DMS114 treated with DMSO at 0.1 percent for 48 hours (cell line): ENCODE data around the gene ATRN.
"Not testable (repeated sequence)": the region's sequence is repeated elsewhere in the genome, so short reads cannot be mapped to it uniquely, and the experiment has no call there.

ENCODE experiments used
- DNase-seq: peaks from one replicate; lab custom pipeline; 2025; ENCODE audit not compliant: unreplicated experiment; lab: John Stamatoyannopoulos, UW

Gene ATRN

GRCh38 chr20:3465301-3465700 is 5.5 kb upstream of the ATRN start:
- DNase-seq = no peak

- DNase-seq = no peak
These were observed 601 bp upstream of the ATRN start for GRCh38 chr20:3470208-3470626.

- DNase-seq = no peak
These were observed 691 bp downstream of the ATRN start for GRCh38 chr20:3471397-3472021.

GRCh38 chr20:3472105-3472504 is 1.3 kb downstream of the ATRN start:
- DNase-seq = no peak

GRCh38 chr20:3473324-3473723 is 2.5 kb downstream of the ATRN start:
- no peak for DNase-seq

GRCh38 chr20:3473944-3474343 is 3.1 kb downstream of the ATRN start:
- DNase-seq = no peak

GRCh38 chr20:3477003-3477860 is 6.4 kb downstream of the ATRN start:
- not testable (repeated sequence) for DNase-seq

GRCh38 chr20:3477861-3478544 is 7.2 kb downstream of the ATRN start:
- no peak for DNase-seq

GRCh38 chr20:3479025-3479424 is 8.2 kb downstream of the ATRN start:
- no peak for DNase-seq

GRCh38 chr20:3479759-3480615 is 9.2 kb downstream of the ATRN start:
- DNase-seq = no peak

GRCh38 chr20:3483309-3483708 is 12.5 kb downstream of the ATRN start:
- no peak for DNase-seq

- no peak for DNase-seq
These were observed 13.0 kb downstream of the ATRN start for GRCh38 chr20:3483784-3484183.

GRCh38 chr20:3485913-3486312 is 15.1 kb downstream of the ATRN start:
- no peak for DNase-seq

- no peak for DNase-seq
These were observed 16.0 kb downstream of the ATRN start for GRCh38 chr20:3486850-3487249.

GRCh38 chr20:3492669-3493068 is 21.9 kb downstream of the ATRN start:
- no peak for DNase-seq

- no peak for DNase-seq
These were observed 23.4 kb downstream of the ATRN start for GRCh38 chr20:3494218-3494617.

- no peak for DNase-seq
These were observed 32.1 kb downstream of the ATRN start for GRCh38 chr20:3502878-3503277.

GRCh38 chr20:3505148-3505547 is 34.3 kb downstream of the ATRN start:
- no peak for DNase-seq

GRCh38 chr20:3509064-3509463 is 38.2 kb downstream of the ATRN start:
- no peak for DNase-seq

- no peak for DNase-seq
These were observed 39.3 kb downstream of the ATRN start for GRCh38 chr20:3510110-3510509.

GRCh38 chr20:3512239-3512638 is 41.4 kb downstream of the ATRN start:
- not testable (repeated sequence) for DNase-seq
